ENCODE data around the gene SUSD1.

The SUSD1 gene

DNA sequence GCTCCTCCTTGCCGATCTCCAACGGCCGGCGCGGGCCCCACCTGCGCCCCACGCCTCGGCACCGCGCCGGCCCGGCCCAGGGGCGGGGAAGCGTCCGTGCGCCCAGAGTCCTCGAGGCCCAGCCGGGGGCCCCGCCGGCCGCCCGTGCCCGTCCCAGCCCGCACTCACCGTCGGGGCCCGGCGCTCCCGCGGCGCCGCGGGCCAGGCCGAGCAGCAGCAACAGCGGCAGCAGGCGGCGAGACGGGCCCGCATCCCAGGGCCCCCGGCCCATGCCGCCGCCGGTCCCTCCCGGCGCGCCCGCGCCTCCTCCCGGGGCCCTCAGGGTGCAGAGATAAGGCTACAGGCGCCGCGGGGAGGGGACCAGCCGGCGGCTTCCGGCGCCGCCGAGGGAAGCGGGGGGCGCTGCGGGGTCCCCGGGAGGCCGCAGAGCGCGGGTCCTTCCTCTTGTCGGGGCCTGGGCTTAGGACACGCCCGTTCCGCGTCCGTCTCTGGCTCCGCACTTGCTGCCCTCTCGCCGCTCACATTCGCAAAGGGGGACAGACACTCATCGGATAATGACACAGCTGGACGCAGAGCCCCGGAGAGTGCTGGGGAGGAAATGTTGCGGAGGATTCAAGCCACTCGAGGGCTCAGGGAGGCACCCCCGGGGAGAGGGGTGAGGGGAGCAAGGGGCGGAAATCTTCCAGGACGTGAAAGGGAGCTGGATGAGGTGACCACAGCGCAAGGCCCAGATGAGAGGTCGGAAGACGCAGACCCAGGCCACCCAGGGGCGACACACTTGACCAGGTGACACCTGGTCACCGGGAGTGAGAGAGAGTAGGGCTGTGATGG is at the start of gene SUSD1:
TSS of gene SUSD1 (minus strand) at position 333 of the 831 bp plus-strand sequence. CDS start at position 271, 62 bp downstream.
- H3K36me3 ChIP-seq (ENCODE audit: control insufficient read depth in 2 of 2, insufficient read depth in 2 of 2, low read length in 2 of 2): no peaks in the 10 kb centered on the region
- peaks cover 10 to 11% of the 10 kb centered on the region in 2 donors for H3K27me3 ChIP-seq (ENCODE audit: control insufficient read depth in 1 of 2, insufficient read depth in 2 of 2, low read length in 2 of 2)
- H3K4me1 ChIP-seq (ENCODE audit: control insufficient read depth, insufficient read depth, low read length): no peaks in the 10 kb centered on the region
- no peak within 1 kb of the TSS for H3K27ac ChIP-seq (ENCODE audit: low read length)
- peak within 1 kb of the TSS; percentile 17 to 64 for H3K4me3 ChIP-seq (ENCODE audit: low read length in 2 of 2)
- H3K9ac ChIP-seq (ENCODE audit: low read length in 2 of 2): peak within 1 kb of the TSS in 1 of 2 donors; percentile 36
- no peaks in the 10 kb centered on the region for H3K9me3 ChIP-seq (ENCODE audit: control insufficient read depth in 2 of 2, low read length in 2 of 2)

DNA sequence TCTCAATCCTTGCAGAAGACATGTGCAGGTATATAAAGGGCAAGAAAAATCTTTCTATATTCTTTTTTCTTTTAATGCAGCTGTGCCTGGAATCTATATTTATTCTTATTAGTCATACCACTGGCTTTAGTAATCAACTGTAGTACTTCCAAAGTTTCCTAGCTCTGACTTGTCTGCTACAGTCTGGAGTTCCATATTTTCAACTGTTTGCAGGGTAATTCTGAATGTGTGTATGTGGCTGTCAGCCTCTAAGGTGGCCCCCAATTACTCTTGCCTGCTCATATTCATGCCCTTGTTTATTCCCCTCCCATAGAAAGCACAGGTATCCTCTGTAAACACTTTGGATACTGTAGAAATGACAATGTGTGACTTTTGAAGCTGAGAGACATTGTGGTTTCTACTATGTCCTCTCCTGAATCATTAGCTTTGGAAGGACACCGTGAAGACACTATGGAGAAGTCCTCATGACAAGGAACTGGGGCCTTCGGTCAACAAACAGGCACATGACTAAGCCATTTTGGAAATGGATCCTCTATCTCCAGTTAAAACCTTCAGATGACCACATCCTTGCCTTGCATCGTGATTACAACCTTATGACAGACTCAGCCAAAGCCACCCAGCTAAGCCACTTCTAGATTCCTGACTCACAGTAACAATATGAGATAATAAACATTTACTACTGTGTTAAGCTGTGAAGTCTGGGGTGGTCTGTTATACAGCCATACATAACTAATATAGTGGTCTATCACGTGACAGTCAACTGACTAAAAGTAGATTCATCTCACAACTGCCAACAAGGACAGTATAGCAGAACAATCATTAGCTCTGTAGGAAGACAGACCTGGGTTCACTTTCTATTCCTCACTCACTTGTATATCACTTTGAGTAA is 49.5 kb upstream of the SUSD1 start:
- Histone ChIP-seq H3K9ac (ENCODE audit: low read length in 2 of 2) (no peak overlapping the region), H3K9me3 (ENCODE audit: control insufficient read depth in 2 of 2, low read length in 2 of 2) (no peaks in the 10 kb centered on the region), H3K27me3 (ENCODE audit: control insufficient read depth in 1 of 2, insufficient read depth in 2 of 2, low read length in 2 of 2) (no peaks in the 10 kb centered on the region), H3K36me3 (ENCODE audit: control insufficient read depth in 2 of 2, insufficient read depth in 2 of 2, low read length in 2 of 2) (peaks cover 13 to 26% of the 10 kb centered on the region in 2 donors), H3K4me1 (ENCODE audit: control insufficient read depth, insufficient read depth, low read length) (no peaks in the 10 kb centered on the region), H3K4me3 (ENCODE audit: low read length in 2 of 2) (no peak overlapping the region), H3K27ac (ENCODE audit: low read length) (no peak overlapping the region)

DNA sequence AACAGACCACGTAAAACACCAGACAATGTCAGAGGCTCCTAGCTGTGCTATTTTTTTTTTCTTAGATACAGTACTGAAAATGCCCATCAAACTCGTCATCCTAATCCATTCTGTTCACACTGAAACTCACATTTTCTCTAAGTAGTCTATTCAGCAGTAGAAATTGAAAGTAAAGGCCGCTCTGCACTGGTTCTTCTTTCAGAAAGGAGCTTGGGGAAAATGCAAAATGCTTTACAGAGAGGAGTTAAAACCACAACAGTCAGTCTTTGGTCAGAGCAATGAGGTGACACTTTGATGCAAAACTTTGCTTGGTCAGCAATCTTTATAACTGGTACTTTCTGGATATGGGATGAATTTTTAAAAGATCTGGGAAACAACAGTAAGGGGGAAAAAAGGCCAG is 43.8 kb upstream of the SUSD1 start:
- Histone ChIP-seq H3K27ac (ENCODE audit: low read length) (no peak overlapping the region), H3K9ac (ENCODE audit: low read length in 2 of 2) (no peak overlapping the region), H3K36me3 (ENCODE audit: control insufficient read depth in 2 of 2, insufficient read depth in 2 of 2, low read length in 2 of 2) (peaks cover 0 to 5% of the 10 kb centered on the region in 2 donors), H3K4me3 (ENCODE audit: low read length in 2 of 2) (no peak overlapping the region), H3K4me1 (ENCODE audit: control insufficient read depth, insufficient read depth, low read length) (no peaks in the 10 kb centered on the region), H3K27me3 (ENCODE audit: control insufficient read depth in 1 of 2, insufficient read depth in 2 of 2, low read length in 2 of 2) (no peaks in the 10 kb centered on the region), H3K9me3 (ENCODE audit: control insufficient read depth in 2 of 2, low read length in 2 of 2) (no peaks in the 10 kb centered on the region)

DNA sequence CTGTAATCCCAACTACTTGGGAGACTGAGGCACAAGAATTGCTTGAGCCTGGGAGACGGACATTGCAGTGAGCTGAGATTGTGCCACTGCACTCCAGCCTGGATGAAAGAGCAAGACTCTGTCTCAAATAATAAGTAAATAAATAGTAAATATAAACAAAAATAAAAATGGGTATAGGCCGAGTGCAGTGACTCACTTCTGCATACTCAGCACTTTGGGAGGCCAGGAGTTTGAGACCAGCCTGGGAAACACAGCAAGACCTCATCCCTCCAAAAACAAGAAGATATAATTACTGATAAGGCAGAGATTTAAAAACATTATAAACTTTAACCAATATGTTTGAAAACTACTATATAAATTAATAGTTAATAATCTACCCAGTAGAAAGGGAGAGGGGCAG is 37.8 kb upstream of the SUSD1 start:
- H3K4me1 ChIP-seq (ENCODE audit: control insufficient read depth, insufficient read depth, low read length): no peaks in the 10 kb centered on the region
- H3K4me3 ChIP-seq (ENCODE audit: low read length in 2 of 2): no peak overlapping the region
- H3K36me3 ChIP-seq (ENCODE audit: control insufficient read depth in 2 of 2, insufficient read depth in 2 of 2, low read length in 2 of 2): peaks cover 14 to 15% of the 10 kb centered on the region in 2 donors
- peaks cover 0 to 4% of the 10 kb centered on the region in 2 donors for H3K9me3 ChIP-seq (ENCODE audit: control insufficient read depth in 2 of 2, low read length in 2 of 2)
- no peak overlapping the region for H3K9ac ChIP-seq (ENCODE audit: low read length in 2 of 2)
- no peaks in the 10 kb centered on the region for H3K27me3 ChIP-seq (ENCODE audit: control insufficient read depth in 1 of 2, insufficient read depth in 2 of 2, low read length in 2 of 2)
- no peak overlapping the region for H3K27ac ChIP-seq (ENCODE audit: low read length)

DNA sequence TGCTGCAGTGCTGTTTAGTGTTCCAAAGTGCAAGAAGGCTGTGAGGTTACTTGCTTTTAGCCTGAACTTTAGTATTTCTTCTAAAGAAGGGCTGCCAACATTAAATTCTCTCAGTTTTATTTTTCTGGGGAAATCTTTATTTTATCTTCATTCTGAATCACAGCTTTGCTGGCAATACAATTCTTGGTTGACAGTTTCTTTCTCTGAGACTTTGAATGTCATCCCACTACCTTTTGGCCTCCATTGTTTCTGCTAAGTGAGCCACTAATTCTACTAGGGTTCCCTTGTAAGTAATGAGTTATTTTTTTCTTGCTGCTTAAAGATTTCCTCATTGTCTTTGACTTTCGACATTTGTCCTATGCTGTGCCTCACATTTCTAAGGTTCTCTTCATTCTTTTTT is 32.4 kb upstream of the SUSD1 start:
- Histone ChIP-seq H3K4me1 (ENCODE audit: control insufficient read depth, insufficient read depth, low read length) (no peaks in the 10 kb centered on the region), H3K4me3 (ENCODE audit: low read length in 2 of 2) (no peak overlapping the region), H3K9ac (ENCODE audit: low read length in 2 of 2) (no peak overlapping the region), H3K27me3 (ENCODE audit: control insufficient read depth in 1 of 2, insufficient read depth in 2 of 2, low read length in 2 of 2) (no peaks in the 10 kb centered on the region), H3K9me3 (ENCODE audit: control insufficient read depth in 2 of 2, low read length in 2 of 2) (peaks cover 0 to 9% of the 10 kb centered on the region in 2 donors), H3K36me3 (ENCODE audit: control insufficient read depth in 2 of 2, insufficient read depth in 2 of 2, low read length in 2 of 2) (peaks cover 12 to 14% of the 10 kb centered on the region in 2 donors), H3K27ac (ENCODE audit: low read length) (no peak overlapping the region)

DNA sequence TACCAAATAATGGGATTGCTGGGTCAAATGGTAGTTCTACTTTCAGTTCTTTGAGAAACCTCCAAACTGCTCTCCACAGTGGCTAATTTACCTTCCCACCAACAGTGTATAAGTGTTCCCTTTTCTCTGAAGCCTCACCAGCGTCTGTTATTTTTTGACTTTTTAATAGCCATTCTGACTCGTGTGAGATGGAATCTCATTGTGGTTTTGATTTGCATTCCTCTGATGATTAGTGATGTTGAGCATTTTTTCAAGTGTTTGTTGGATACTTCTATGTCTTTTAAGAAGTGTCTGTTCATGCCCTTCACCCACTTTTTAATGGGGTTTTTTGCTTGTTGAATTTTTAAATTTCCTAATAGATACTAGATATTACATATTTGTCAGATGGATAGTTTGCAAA is 28.4 kb upstream of the SUSD1 start:
- Histone ChIP-seq H3K27ac (ENCODE audit: low read length) (no peak overlapping the region), H3K36me3 (ENCODE audit: control insufficient read depth in 2 of 2, insufficient read depth in 2 of 2, low read length in 2 of 2) (peaks cover 0 to 2% of the 10 kb centered on the region in 2 donors), H3K9me3 (ENCODE audit: control insufficient read depth in 2 of 2, low read length in 2 of 2) (peaks cover 0 to 9% of the 10 kb centered on the region in 2 donors), H3K27me3 (ENCODE audit: control insufficient read depth in 1 of 2, insufficient read depth in 2 of 2, low read length in 2 of 2) (no peaks in the 10 kb centered on the region), H3K9ac (ENCODE audit: low read length in 2 of 2) (no peak overlapping the region), H3K4me1 (ENCODE audit: control insufficient read depth, insufficient read depth, low read length) (no peaks in the 10 kb centered on the region), H3K4me3 (ENCODE audit: low read length in 2 of 2) (no peak overlapping the region)

DNA sequence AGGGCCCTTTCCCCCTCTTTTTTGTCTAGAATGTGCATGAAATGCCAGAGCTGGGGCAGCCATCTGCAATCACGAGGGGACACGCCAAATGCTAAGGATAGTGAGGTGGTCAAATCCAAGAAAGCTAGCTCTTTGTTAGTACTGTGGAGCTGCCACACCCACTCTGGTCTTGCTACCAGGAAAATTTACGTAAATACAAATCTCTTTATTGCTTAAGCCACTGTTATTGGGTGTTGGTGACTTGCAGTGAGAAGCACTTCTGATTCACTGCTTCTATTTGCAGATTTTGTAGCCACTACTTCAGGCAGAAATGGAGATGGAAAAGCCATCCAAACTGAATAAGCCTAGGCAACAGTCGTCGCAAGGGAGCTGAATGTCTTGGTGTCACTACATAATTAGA is 25.6 kb upstream of the SUSD1 start:
- Histone ChIP-seq H3K27me3 (ENCODE audit: control insufficient read depth in 1 of 2, insufficient read depth in 2 of 2, low read length in 2 of 2) (no peaks in the 10 kb centered on the region), H3K27ac (ENCODE audit: low read length) (no peak overlapping the region)

DNA sequence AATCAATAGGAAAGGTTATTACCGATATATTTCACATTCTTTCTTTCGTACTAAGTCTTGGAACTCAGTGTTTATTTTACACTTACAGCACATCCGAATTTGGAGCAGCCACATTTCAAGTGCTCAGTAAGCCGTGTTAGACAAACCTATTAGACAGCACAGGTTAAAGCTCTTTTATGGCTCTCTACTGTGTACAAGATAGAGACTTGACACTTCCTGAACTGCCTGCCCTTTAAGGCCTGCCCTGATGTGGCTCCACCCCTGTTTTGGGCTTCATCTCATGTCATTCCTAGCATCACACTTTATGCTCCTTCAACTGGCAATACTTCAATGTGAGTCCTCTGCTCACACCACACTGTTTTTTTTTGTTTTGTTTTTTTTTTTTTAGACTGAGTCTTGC is 23.5 kb upstream of the SUSD1 start:
- no peaks in the 10 kb centered on the region for H3K4me1 ChIP-seq (ENCODE audit: control insufficient read depth, insufficient read depth, low read length)
- H3K9ac ChIP-seq (ENCODE audit: low read length in 2 of 2): no peak overlapping the region
- no peak overlapping the region for H3K27ac ChIP-seq (ENCODE audit: low read length)
- H3K9me3 ChIP-seq (ENCODE audit: control insufficient read depth in 2 of 2, low read length in 2 of 2): no peaks in the 10 kb centered on the region
- no peaks in the 10 kb centered on the region for H3K27me3 ChIP-seq (ENCODE audit: control insufficient read depth in 1 of 2, insufficient read depth in 2 of 2, low read length in 2 of 2)
- no peak overlapping the region for H3K4me3 ChIP-seq (ENCODE audit: low read length in 2 of 2)
- H3K36me3 ChIP-seq (ENCODE audit: control insufficient read depth in 2 of 2, insufficient read depth in 2 of 2, low read length in 2 of 2): no peaks in the 10 kb centered on the region

More for the DNA sequence above, 25.6 kb upstream of the SUSD1 start:
- H3K36me3 ChIP-seq (ENCODE audit: control insufficient read depth in 2 of 2, insufficient read depth in 2 of 2, low read length in 2 of 2): no peaks in the 10 kb centered on the region
- H3K4me1 ChIP-seq (ENCODE audit: control insufficient read depth, insufficient read depth, low read length): no peaks in the 10 kb centered on the region
- H3K4me3 ChIP-seq (ENCODE audit: low read length in 2 of 2): no peak overlapping the region
- no peaks in the 10 kb centered on the region for H3K9me3 ChIP-seq (ENCODE audit: control insufficient read depth in 2 of 2, low read length in 2 of 2)
- no peak overlapping the region for H3K9ac ChIP-seq (ENCODE audit: low read length in 2 of 2)

DNA sequence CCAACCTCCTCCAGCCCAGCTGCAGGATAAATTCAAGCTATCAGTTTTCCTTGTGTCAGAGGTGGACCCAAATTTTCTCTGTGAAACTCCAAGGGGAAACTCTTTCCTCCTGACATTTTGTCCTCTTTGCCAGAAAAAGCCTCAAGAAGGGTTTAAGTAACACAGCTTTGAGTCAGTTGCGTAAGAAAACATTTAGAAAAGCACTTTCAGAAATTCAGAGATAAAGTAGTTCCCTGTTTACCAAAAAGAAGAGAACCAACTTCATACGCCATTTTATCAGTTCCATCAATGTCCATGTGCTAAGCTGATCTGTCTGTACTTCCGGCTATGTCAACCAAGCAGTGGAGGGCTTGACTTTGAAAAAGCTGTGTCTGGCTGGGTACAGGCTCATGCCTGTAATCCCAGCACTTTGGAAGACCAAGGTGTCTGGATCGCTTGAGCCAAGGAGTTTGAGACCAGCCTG is 19.9 kb upstream of the SUSD1 start:
- H3K36me3 ChIP-seq (ENCODE audit: control insufficient read depth in 2 of 2, insufficient read depth in 2 of 2, low read length in 2 of 2): no peaks in the 10 kb centered on the region
- no peak overlapping the region for H3K9ac ChIP-seq (ENCODE audit: low read length in 2 of 2)
- H3K27ac ChIP-seq (ENCODE audit: low read length): no peak overlapping the region
- H3K9me3 ChIP-seq (ENCODE audit: control insufficient read depth in 2 of 2, low read length in 2 of 2): peaks cover 0 to 4% of the 10 kb centered on the region in 2 donors
- no peaks in the 10 kb centered on the region for H3K27me3 ChIP-seq (ENCODE audit: control insufficient read depth in 1 of 2, insufficient read depth in 2 of 2, low read length in 2 of 2)
- no peaks in the 10 kb centered on the region for H3K4me1 ChIP-seq (ENCODE audit: control insufficient read depth, insufficient read depth, low read length)
- H3K4me3 ChIP-seq (ENCODE audit: low read length in 2 of 2): no peak overlapping the region

DNA sequence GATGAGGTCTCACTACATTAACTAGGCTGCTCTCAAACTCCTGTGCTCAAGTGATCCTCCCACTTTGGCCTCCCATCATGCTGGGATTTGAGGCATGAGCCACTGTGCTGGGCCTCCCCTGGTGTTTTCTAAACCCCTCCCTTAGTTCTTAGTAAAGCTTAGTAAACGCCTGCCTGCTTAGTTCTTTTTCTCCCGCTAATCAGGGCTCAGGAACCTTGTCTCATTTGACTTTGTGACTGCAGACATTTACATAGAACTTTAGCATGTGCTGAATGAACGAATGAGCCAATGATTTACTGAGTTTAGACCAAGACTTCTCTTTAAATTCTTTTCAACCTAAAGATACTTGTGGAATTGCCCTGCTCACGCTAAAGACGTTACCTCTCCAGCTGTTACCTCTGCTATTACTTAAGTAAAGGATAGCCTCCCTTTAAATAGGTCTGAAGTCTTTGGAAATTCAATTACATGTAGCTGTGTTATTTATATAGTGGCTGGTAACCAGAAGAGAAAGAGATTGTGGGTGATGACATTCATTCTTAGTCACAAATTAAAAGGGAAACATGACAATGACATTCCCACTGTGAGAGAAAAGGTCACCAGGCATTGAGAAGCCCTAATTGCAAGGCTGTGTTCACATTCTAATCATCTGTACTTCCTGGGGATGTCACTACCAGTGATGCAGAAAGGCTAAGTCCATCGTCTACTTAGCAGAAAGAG is 18.6 kb upstream of the SUSD1 start:
- Histone ChIP-seq H3K4me1 (ENCODE audit: control insufficient read depth, insufficient read depth, low read length) (no peaks in the 10 kb centered on the region), H3K27me3 (ENCODE audit: control insufficient read depth in 1 of 2, insufficient read depth in 2 of 2, low read length in 2 of 2) (no peaks in the 10 kb centered on the region), H3K9me3 (ENCODE audit: control insufficient read depth in 2 of 2, low read length in 2 of 2) (peaks cover 0 to 4% of the 10 kb centered on the region in 2 donors), H3K36me3 (ENCODE audit: control insufficient read depth in 2 of 2, insufficient read depth in 2 of 2, low read length in 2 of 2) (no peaks in the 10 kb centered on the region), H3K27ac (ENCODE audit: low read length) (no peak overlapping the region), H3K4me3 (ENCODE audit: low read length in 2 of 2) (no peak overlapping the region), H3K9ac (ENCODE audit: low read length in 2 of 2) (no peak overlapping the region)
